Posterior cingulate gyrus (tissue), 11 donors: ENCODE data around the gene MTHFR.

ENCODE experiments used
- DNase-seq, 10 donors: peaks; one replicate each; pipeline versions ENCODE4 v3.0.0 to v3.0.0-alpha.2; 2020 to 2021; ENCODE audit warnings: mixed read lengths in 3 of 10
- intact Hi-C: fragments of 100-400 bp; cut with DNase I; formaldehyde crosslinking; loops from one replicate; pipeline ENCODE4 v1.15.1; 2023

MTHFR gene

DNA sequence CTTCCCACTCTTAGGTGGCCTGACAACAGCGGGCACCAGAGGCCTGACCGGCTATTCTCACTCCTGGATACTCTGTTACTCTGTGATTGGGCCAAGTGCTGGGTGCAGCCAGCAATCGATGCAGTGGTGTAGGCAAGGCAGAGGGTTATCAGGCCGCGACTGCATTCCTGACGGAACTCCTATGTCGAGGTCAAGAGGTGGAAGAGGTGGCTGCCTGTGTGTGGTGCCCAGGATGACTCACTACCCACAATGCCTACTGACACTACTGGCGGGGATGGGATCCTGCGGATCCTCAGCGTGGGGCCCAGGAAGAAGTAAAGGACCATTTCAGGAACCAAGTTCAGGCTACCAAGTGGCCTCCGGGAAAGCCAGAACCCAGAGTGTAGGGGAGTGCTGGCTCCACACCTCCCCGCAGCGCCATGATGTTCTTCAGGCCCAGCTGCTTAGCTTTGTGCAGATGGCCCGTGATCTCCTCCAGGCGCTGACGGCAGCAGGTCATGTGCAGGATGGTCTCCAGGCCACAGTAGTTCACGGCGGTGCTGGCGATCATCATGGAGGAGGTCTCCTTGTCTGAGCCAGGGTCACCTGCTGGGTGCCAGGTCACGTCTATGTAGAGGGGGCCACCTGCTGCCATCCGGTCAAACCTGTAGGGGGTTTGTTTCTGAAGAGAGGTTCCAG, 4.9 kb downstream of the MTHFR start:
- intact Hi-C loops, result loop anchor here (10.0 kb wide), 1 partner anchor 146 kb away; the partner anchor contains the start of genes FBXO2 and FBXO44
- DNase-seq, result peak in 3 of 10 donors; percentile 61 to 83 (median 61)

GRCh38 chr1:11800391-11800755, 5.4 kb downstream of the MTHFR start:
- DNase-seq, result peak in 2 of 10 donors; percentile 32 to 39
- intact Hi-C loops, result loop anchor here (10.0 kb wide), 1 partner anchor 146 kb away; the partner anchor contains the start of genes FBXO2 and FBXO44

- intact Hi-C loops, result loop anchor here (10.0 kb wide), 1 partner anchor 145 kb away; the partner anchor contains the start of genes FBXO2 and FBXO44
- peak in 3 of 10 donors; percentile 20 to 70 (median 33) for DNase-seq
Measured at GRCh38 chr1:11799896-11800295, 5.9 kb downstream of the MTHFR start.

- intact Hi-C loops, result no loop called here
- DNase-seq, result peak in 1 of 10 donors; percentile 10
Measured at GRCh38 chr1:11799099-11799498, 6.7 kb downstream of the MTHFR start.

DNA sequence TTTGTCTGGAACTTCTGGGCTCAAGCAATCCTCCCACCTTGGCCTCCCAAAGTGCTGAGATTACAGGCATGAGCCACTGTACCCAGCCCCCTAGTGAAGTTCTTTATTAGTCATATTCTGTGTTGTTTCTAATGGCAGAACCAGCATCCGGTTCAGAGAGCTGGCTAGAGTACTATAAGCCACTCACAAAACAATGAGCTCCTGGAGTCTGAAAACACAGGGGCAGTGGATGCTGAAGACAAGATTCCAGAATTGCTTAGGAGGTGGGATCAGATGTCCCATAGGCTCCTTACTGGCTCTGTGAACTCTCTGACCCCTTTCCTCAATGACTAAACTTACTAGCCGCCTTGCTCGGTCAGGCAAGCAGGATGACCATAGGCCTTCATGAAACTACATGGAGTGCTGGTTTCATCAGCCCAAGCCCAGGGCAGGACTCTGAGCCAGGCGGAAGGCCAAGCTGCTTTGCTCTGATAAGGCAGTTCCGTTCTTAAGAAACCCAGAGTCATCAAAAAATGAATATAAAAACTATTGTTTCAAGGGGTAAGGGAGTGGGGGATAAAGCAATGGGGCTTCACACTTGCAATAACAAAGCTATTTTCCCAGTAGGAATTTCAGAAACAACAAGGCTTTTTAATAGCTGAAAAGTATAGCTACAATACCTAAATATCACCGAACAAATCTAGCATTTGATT, 8.1 kb downstream of the MTHFR start:
- DNase-seq, result peak in 1 of 10 donors; percentile 57
- intact Hi-C loops, result no loop called here

DNA sequence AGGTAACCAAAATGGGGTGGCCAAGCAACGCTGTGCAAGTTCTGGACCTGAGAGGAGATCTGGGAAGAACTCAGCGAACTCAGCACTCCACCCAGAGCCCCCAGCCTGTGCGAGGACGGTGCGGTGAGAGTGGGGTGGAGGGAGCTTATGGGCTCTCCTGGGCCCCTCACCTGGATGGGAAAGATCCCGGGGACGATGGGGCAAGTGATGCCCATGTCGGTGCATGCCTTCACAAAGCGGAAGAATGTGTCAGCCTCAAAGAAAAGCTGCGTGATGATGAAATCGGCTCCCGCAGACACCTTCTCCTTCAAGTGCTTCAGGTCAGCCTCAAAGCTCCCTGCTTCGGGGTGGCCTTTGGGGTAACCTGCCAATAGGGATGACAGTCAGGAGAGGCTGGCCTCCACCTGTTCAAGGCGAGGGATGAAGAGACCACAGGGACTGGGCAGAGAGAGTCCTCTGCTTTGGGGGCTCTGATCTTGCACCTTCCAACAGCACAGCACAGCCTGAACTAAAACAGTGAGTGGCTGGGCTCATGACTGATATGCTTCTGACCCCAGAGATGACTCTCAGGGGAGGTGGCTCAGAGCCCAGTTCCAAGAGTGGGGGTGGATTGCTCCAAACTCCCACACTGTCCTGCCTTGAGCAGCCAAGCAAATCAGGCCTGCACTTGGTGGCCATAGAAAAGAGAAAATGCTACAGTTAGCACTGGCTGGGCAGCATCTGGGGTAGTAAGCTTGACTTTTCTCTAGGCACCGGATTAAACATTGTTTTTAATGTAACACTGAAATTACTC, 9.5 kb downstream of the MTHFR start:
- peak in 2 of 10 donors; percentile 59 to 62 for DNase-seq
- intact Hi-C loops, result no loop called here

- intact Hi-C loops, result no loop called here
Measured at GRCh38 chr1:11795238-11795890, 10.4 kb downstream of the MTHFR start.

DNA sequence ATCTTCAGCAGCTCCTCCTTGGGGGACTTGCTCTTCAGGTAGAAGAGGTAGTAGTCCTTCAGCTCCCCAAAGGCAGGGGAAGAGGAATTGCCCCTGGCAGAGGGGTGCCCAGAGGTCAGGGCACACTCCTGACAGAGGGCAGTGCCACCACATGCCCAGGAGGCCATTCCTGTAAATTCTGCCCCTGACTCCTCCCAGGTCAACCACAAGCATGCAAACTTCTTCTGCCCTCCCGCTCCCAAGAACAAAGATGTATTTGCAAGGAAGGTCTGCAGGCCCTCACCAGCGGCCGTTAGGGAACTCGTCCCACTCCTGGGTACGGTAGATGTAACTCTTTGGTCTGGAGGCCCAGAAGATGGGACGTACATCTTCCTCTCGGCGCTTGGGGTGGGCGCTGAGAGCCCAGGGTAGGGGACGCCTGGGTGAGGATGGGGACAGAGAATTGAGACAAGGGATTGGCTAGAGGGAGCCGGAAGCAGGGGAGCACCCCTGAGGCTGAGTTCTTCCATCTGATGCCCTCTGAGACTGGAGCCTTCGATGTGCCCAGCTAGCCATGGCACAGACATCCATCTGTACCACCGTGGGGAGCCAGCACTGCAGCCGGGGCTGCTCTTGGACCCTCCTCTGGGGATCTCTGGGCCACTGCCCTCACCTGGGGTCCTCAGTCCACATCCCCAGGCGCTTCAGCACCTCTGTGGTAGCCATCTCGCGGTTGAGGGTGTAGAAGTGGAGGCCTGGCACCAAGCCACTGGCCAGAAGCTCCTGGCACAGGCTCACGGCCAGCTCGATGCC, 11.1 kb downstream of the MTHFR start:
- DNase-seq, result peak in 2 of 10 donors; percentile 32 to 51
- intact Hi-C loops, result no loop called here

More at GRCh38 chr1:11795238-11795890, 10.4 kb downstream of the MTHFR start:
- DNase-seq, result peak in 1 of 10 donors; percentile 18

- intact Hi-C loops, result no loop called here
Measured at GRCh38 chr1:11793819-11794218, 11.9 kb downstream of the MTHFR start.

DNA sequence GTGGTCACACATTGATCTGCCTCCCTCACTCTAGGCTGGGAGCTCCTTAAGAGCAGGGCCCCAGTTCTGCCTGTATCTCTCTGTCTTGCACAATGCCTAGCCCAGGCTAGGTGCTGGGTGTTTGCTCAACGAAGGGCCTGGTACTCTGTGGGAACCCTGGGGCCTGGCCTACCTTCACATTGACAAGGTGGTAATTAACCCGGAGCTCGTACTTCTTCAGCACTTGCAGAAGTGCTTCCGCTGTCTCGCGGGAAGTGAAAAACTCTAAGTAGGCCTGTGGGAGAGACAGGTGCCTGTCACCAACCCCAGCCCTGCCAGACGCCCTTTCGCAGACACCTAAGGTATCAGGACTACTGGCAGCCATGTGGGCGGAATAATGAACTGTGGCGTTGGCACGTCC, 13.7 kb downstream of the MTHFR start:
- DNase-seq, result peak in 3 of 10 donors; percentile 45 to 79 (median 76)
- intact Hi-C loops, result no loop called here

More at GRCh38 chr1:11793819-11794218, 11.9 kb downstream of the MTHFR start:
- peak in 3 of 10 donors; percentile 18 to 81 (median 58) for DNase-seq

GRCh38 chr1:11790880-11791715, 14.7 kb downstream of the MTHFR start:
- peak in 9 of 10 donors; percentile 56 to 96 (median 72) for DNase-seq
- intact Hi-C loops, result no loop called here

DNA sequence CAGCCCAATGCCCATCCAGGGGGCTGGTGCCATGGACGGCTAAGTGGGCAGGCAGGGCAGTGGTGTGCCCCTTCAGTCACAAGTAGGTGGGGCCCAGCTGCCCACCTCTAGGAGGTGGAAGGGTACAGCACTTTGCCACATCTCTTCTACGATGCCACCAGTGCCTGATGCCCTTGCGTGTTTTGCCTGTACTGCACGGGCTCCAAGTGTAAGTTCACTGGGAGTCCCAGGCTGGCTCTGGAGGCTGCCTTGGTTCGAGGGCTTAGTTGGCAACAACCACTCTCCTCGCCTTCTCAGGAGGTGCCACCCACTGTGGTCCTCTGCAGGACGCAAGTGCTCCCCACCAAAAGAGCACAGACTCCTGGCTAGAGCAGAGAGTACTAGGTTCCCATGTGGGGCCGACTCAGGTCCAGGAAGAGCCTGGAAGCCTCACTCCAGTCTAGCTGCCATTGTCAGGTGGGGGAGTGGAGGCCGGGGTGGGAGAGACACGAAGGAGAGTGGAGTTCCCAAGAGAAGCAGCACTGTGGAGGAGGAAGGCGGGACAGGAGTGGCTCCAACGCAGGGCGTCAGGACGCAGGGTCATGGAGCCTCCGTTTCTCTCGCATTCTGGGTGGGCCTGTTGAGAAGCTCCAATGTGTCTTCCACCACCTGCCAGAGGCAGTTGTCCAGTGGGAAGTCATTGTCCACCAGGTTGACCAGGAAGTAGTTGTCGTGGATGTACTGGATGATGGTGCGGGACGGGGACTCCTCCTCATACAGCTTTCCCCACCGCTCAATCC, 15.5 kb downstream of the MTHFR start:
- intact Hi-C loops, result no loop called here
- peak in 3 of 10 donors; percentile 60 to 79 (median 70) for DNase-seq

DNA sequence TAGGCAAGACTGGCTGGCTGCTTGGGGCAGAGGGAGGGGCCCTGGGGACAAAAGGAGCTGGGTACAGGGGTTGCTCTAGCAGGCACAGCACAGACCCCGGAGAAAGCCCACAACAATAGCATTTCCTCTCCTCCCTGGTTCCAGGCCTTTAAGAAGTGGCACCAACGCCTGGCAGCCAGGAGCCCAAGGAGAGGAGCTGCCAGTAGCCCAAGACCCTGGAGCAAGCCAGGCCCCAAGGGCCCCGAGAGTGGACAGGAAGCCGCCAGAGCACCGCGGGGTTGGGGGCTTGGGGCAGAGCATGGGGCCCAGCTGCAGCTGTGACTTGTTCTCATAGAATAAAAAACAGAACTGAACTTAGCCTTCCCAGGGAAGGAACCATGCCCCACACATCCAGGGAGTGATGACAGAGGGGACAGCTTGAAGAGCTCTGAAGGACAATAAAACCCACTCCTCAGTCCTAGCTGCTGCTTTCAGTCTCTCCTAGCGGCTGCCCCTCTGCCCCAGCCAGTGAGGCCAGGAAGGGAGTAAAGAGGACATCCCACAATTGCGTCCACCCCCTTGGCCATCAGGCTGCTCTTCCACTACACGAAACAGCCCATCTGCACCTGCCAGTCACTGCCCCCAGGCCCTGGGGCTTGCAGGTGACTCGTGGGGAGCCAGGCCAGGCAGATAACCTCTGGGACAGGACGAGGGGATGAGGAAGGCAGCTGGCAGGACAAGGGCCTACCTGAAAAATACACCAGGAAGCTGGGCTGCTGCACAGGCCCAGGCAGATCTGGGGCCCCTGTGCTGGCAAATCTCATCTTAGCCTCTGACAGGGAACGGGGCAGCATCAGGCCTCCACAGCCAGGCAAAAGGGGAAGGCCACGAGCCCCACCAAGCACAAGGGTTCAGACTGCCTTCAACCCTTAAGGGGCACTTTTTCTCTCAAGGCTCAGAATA, 16.4 kb downstream of the MTHFR start:
- intact Hi-C loops, result no loop called here
- peak in 3 of 10 donors; percentile 50 to 65 (median 57) for DNase-seq

GRCh38 chr1:11788549-11789053, 17.2 kb downstream of the MTHFR start:
- peak in 3 of 10 donors; percentile 43 to 78 (median 57) for DNase-seq
- intact Hi-C loops, result no loop called here

GRCh38 chr1:11787804-11788436, 17.8 kb downstream of the MTHFR start:
- DNase-seq, result peak in 3 of 10 donors; percentile 58 to 77 (median 62)
- intact Hi-C loops, result no loop called here
